PC-9 (cell line): ENCODE data around the gene C1orf146. TPM values are rescaled to one million over a fixed set of nuclear protein-coding genes. Genes with fewer than 3 reads are reported as not detected.
A peak's percentile ranks its signal among the peaks of the same experiment; 100 is the strongest.
"Not testable (repeated sequence)": the region's sequence is repeated elsewhere in the genome, so short reads cannot be mapped to it uniquely, and the experiment has no call there.

ENCODE experiments used
- BruUV-seq: library from RNA; stranded (reverse); fragments of 400-500 nt; replicated peaks from 2 replicates; lab custom pipeline; 2021; lab: Mats Ljungman, UMichigan
- CTCF ChIA-PET: fragments of 300-600 bp; sonication (Branson Sonifier 250); formaldehyde crosslinking; loops from one replicate; lab custom pipeline; 2022; ENCODE audit warnings: antibody characterized with exemption; lab: Charles Lee
- POLR2A ChIA-PET: fragments of 300-600 bp; sonication (Branson Sonifier 250); formaldehyde crosslinking; loops from one replicate; lab custom pipeline; 2022; ENCODE audit warnings: antibody characterized with exemption; ENCODE audit not compliant: unreplicated experiment; lab: Charles Lee
- DNase-seq, 2 experiments: peaks; one replicate each; pipeline versions ENCODE4 v3.0.0 to v3.0.0-alpha.2; 2015 to 2022; ENCODE audit warnings: mixed read lengths in 1 of 2
- H2AFZ ChIP-seq: fragments of 200-600 bp; sonication (generic); 2 replicates; pipeline ENCODE4 v1.8.1; 2017; ENCODE audit warnings: antibody characterized with exemption
- H3F3A ChIP-seq: fragments of 200-600 bp; sonication (generic); 2 replicates; pipeline ENCODE4 v1.8.1; 2017; ENCODE audit warnings: antibody characterized with exemption, mild to moderate bottlenecking, low read depth; ENCODE audit not compliant: insufficient read depth
- H3K27ac ChIP-seq: fragments of 200-600 bp; sonication (generic); 2 replicates; pipeline ENCODE4 v1.6.1; 2016; ENCODE audit warnings: mixed run types
- H3K27me3 ChIP-seq: fragments of 200-600 bp; sonication (generic); 2 replicates; pipeline ENCODE4 v1.6.1; 2016; ENCODE audit warnings: low read depth, mixed run types; ENCODE audit not compliant: insufficient read depth
- H3K36me3 ChIP-seq: fragments of 200-600 bp; sonication (generic); 2 replicates; pipeline ENCODE4 v1.6.1; 2016; ENCODE audit warnings: low read depth, mixed run types
- H3K4me1 ChIP-seq: fragments of 200-600 bp; sonication (generic); replicated peaks from 2 replicates; pipeline ENCODE4 v1.6.1; 2016; ENCODE audit warnings: mixed run types; ENCODE audit not compliant: insufficient read depth
- H3K4me2 ChIP-seq: fragments of 200-600 bp; sonication (generic); 2 replicates; pipeline ENCODE4 v1.6.1; 2017; ENCODE audit warnings: mixed run types
- H3K4me3 ChIP-seq: fragments of 200-600 bp; sonication (generic); 2 replicates; pipeline ENCODE4 v1.6.1; 2016; ENCODE audit warnings: mixed run types
- H3K79me2 ChIP-seq: fragments of 200-600 bp; sonication (generic); 2 replicates; pipeline ENCODE4 v1.6.1; 2017; ENCODE audit warnings: low read depth, mixed run types
- H3K9me2 ChIP-seq: fragments of 200-600 bp; sonication (generic); 2 replicates; pipeline ENCODE4 v1.8.1; 2017; ENCODE audit warnings: mild to moderate bottlenecking; ENCODE audit not compliant: insufficient read depth
- H3K9me3 ChIP-seq: fragments of 200-600 bp; sonication (generic); 2 replicates; pipeline ENCODE4 v1.8.1; 2016; ENCODE audit warnings: low read depth; ENCODE audit not compliant: insufficient read depth
- H4K20me1 ChIP-seq: fragments of 200-600 bp; sonication (generic); 2 replicates; pipeline ENCODE4 v1.8.1; 2017; ENCODE audit not compliant: insufficient read depth
- EZH2 ChIP-seq: fragments of 200-600 bp; sonication (generic); IDR thresholded peaks from 2 replicates; pipeline ENCODE4 v1.8.0; 2017; ENCODE audit warnings: antibody characterized with exemption, low read depth
- intact Hi-C: fragments of 100-400 bp; cut with micrococcal nuclease; formaldehyde crosslinking; loops from one replicate; pipeline ENCODE4 v1.10.0; 2022; ENCODE audit not compliant: unreplicated experiment
- total RNA-seq: library from RNA; stranded (reverse); gene quantifications from 2 replicates; pipeline ENCODE4 v1.2.3, GENCODE V29; 2021
- TF ChIP-seq, protein P1 (sequence below): fragments of 200-600 bp; sonication (generic); conservative IDR thresholded peaks from 2 replicates; pipeline ENCODE4 v1.6.1; 2017; ENCODE audit warnings: mixed run types, antibody characterized with exemption, mild to moderate bottlenecking, moderate library complexity

C1orf146 gene
- total RNA-seq, 1 experiment from 2014 or later, result not detected

DNA sequence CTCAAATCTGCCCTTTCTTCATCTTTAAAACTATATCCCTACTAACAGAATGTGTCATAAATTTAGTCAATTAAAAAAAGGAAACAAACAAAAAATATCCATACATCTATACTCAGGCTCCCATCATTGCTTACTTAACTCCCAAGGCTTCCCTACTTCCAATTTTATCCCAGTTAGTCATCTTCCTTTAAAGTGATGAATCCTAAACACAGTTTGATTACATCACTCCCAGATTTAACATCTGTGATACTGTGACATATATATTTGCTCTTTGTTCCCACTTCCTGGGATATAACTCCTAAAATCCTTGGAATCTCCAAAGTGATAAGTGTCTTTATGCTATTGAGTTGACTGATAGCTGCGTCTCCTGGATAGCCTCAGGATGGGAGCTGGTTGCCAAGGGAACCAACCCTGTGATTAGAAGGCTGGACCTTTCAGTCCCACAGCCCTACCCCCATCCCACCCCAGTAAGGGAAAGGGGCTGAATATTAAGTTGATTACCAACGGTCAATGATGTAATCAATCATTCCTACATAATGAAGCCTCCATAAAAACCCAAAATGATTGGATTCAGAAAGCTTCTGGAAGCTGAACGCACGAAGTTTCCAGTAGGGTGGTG lies 59.5 kb downstream of the C1orf146 start:
- Histone ChIP-seq H3K36me3 (0 out of 2 replicates have a peak, but pooled peaks cover 8% of the 10 kb centered on the region), H3K4me2 (no peak overlapping the region), H3K27ac (no peak overlapping the region), H3K4me1 (no peaks in the 10 kb centered on the region), H4K20me1 (no peaks in the 10 kb centered on the region), H3K79me2 (no peaks in the 10 kb centered on the region), H3K4me3 (no peak overlapping the region), H3K9me3 (no peaks in the 10 kb centered on the region), H3F3A (no peaks in the 10 kb centered on the region), H3K9me2 (no peaks in the 10 kb centered on the region), H3K27me3 (no peaks in the 10 kb centered on the region), H2AFZ (no peak overlapping the region)
- CTCF ChIA-PET, result no interaction called here
- peak in 1 of 2 experiments; percentile 33 for DNase-seq
- BruUV-seq, result no TSS peak
- TF ChIP-seq, protein P1, sequence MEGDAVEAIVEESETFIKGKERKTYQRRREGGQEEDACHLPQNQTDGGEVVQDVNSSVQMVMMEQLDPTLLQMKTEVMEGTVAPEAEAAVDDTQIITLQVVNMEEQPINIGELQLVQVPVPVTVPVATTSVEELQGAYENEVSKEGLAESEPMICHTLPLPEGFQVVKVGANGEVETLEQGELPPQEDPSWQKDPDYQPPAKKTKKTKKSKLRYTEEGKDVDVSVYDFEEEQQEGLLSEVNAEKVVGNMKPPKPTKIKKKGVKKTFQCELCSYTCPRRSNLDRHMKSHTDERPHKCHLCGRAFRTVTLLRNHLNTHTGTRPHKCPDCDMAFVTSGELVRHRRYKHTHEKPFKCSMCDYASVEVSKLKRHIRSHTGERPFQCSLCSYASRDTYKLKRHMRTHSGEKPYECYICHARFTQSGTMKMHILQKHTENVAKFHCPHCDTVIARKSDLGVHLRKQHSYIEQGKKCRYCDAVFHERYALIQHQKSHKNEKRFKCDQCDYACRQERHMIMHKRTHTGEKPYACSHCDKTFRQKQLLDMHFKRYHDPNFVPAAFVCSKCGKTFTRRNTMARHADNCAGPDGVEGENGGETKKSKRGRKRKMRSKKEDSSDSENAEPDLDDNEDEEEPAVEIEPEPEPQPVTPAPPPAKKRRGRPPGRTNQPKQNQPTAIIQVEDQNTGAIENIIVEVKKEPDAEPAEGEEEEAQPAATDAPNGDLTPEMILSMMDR, result no peak
- no peak for TF ChIP-seq EZH2
- POLR2A ChIA-PET, result no interaction called here
- intact Hi-C loops, result no loop called here

DNA sequence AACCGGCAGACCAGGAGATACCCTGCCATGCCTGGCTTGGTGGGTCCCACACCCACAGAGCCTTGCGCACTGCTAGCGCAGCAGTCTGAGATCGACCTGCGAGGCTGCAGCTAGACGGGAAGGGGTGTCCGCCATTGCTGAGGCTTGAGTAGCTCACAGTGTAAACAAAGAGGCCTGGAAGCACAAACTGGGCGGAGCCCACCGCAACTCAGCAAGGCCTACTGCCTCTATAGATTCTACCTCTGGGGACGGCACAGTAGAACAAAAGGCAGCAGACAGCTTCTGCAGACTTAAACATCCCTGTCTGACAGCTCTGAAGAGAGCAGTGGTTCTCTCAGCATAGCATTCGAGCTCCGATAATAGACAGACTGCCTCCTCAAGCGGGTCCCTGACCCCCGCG lies 62.1 kb downstream of the C1orf146 start:
- DNase-seq, intact Hi-C loops, H3K4me1 ChIP-seq, H3K27me3 ChIP-seq, H3K36me3 ChIP-seq, H3K27ac ChIP-seq, H4K20me1 ChIP-seq, POLR2A ChIA-PET, H3K9me2 ChIP-seq, H3K4me2 ChIP-seq, H3F3A ChIP-seq, H3K79me2 ChIP-seq, H3K9me3 ChIP-seq, H3K4me3 ChIP-seq, BruUV-seq, H2AFZ ChIP-seq: not testable (repeated sequence)
- CTCF ChIA-PET, result interaction anchor here (0.6 kb wide), 1 partner anchor 31 kb away, joined by 10 read pairs; no protein-coding TSS in a partner anchor

DNA sequence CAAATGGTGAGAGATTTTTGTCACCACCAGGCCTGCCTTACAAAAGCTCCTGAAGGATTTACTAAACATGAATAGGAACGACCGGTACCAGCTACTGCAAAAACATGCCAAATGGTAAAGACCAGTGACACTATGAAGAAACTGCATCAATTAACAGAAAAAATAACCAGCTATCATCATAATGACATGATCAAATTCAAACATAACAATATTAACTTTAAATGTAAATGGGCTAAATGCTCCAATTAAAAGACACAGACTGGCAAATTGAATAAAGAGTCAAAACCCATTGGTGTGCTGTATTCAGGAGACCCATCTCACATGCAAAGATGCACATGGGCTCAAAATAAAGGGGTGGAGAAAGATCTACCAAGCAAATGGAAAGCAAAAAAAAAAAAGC lies 63.7 kb downstream of the C1orf146 start:
- BruUV-seq, H3K9me3 ChIP-seq, H3K27me3 ChIP-seq, H3K27ac ChIP-seq, H4K20me1 ChIP-seq, POLR2A ChIA-PET, H3K4me2 ChIP-seq, H2AFZ ChIP-seq, CTCF ChIA-PET, H3F3A ChIP-seq, H3K9me2 ChIP-seq, intact Hi-C loops, H3K4me3 ChIP-seq, DNase-seq, H3K79me2 ChIP-seq, H3K4me1 ChIP-seq: not testable (repeated sequence)
- 0 out of 2 replicates have a peak, but pooled peaks cover 14% of the 10 kb centered on the region for H3K36me3 ChIP-seq

GRCh38 chr1:92291372-92291999 lies 73.8 kb downstream of the C1orf146 start:
- H3K27ac ChIP-seq, result no peak overlapping the region
- no peaks in the 10 kb centered on the region for H3K27me3 ChIP-seq
- no TSS peak for BruUV-seq
- no peak overlapping the region for H3K4me3 ChIP-seq
- peaks cover 25% of the 10 kb centered on the region for H3K36me3 ChIP-seq
- no peak overlapping the region for H2AFZ ChIP-seq
- H3K9me2 ChIP-seq, result no peaks in the 10 kb centered on the region
- H3K4me1 ChIP-seq, result no peaks in the 10 kb centered on the region
- CTCF ChIA-PET, result interaction anchor here (0.5 to 1.5 kb wide), 5 partner anchors 45 to 527 kb away, joined by 3 to 20 read pairs (median 4); no protein-coding TSS in a partner anchor
- intact Hi-C loops, result loop anchor here (1.0 to 5.0 kb wide), 4 partner anchors 295 to 1009 kb away; partner anchors contain the start of gene CDC7
- DNase-seq, result peak; percentile 9 to 59
- no peaks in the 10 kb centered on the region for H4K20me1 ChIP-seq
- no peaks in the 10 kb centered on the region for H3K9me3 ChIP-seq
- TF ChIP-seq, protein P1, result peak; percentile 89
- TF ChIP-seq EZH2, result no peak
- no peak overlapping the region for H3K4me2 ChIP-seq
- H3F3A ChIP-seq, result 0 out of 2 replicates have a peak, but pooled peaks cover 5% of the 10 kb centered on the region
- no peaks in the 10 kb centered on the region for H3K79me2 ChIP-seq
- POLR2A ChIA-PET, result no interaction called here
